ENCODE results near the gene NFKBIA.
"Not testable (repeated sequence)": the region's sequence is repeated elsewhere in the genome, so short reads cannot be mapped to it uniquely, and the experiment has no call there.

DNA sequence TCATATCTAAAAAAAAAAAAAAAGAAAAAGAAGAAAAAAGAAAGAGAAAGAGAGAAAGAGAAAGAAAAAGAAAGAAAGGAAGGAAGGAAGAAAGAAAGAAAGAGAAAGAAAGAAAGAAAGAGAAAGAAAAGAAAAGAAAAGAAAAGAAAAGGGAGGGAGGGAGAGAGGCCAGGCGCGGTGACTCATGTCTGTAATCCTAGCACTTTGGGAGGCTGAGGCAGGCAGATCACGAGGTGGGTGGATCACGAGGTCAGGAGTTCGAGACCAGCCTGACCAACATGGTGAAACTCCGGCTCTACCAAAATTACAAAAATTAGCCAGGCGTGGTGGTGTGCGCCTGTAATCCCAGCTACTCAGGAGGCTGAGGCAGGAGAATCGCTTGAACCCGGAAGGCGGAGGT lies 31.3 kb downstream of the NFKBIA start:
- not testable (repeated sequence) for TF ChIP-seq CTCF (IDR thresholded peaks at IDR 0.05; ENCODE audit: low read depth, low read length, missing input control); ZBTB33 (IDR thresholded peaks at IDR 0.05); ATF3 (IDR thresholded peaks at IDR 0.05); GABPA (IDR thresholded peaks at IDR 0.05 in 1 of 2, conservative IDR thresholded peaks at IDR 0.05 in 1 of 2); RAD21 (IDR thresholded peaks at IDR 0.05)
- TF ChIP-seq, protein P1, sequence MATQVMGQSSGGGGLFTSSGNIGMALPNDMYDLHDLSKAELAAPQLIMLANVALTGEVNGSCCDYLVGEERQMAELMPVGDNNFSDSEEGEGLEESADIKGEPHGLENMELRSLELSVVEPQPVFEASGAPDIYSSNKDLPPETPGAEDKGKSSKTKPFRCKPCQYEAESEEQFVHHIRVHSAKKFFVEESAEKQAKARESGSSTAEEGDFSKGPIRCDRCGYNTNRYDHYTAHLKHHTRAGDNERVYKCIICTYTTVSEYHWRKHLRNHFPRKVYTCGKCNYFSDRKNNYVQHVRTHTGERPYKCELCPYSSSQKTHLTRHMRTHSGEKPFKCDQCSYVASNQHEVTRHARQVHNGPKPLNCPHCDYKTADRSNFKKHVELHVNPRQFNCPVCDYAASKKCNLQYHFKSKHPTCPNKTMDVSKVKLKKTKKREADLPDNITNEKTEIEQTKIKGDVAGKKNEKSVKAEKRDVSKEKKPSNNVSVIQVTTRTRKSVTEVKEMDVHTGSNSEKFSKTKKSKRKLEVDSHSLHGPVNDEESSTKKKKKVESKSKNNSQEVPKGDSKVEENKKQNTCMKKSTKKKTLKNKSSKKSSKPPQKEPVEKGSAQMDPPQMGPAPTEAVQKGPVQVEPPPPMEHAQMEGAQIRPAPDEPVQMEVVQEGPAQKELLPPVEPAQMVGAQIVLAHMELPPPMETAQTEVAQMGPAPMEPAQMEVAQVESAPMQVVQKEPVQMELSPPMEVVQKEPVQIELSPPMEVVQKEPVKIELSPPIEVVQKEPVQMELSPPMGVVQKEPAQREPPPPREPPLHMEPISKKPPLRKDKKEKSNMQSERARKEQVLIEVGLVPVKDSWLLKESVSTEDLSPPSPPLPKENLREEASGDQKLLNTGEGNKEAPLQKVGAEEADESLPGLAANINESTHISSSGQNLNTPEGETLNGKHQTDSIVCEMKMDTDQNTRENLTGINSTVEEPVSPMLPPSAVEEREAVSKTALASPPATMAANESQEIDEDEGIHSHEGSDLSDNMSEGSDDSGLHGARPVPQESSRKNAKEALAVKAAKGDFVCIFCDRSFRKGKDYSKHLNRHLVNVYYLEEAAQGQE (IDR thresholded peaks at IDR 0.05), result not testable (repeated sequence)

Data from liver (tissue), 3 donors.